HCT116 (cell line): ENCODE data around the gene BLOC1S2.

ENCODE experiments used
- EGR1 ChIP-seq: IDR thresholded peaks from 2 replicates; pipeline ENCODE4 v1.6.1; 2012; ENCODE audit warnings: low read depth
- POLR2A ChIP-seq: IDR thresholded peaks from 2 replicates; pipeline ENCODE4 v1.7.0; 2011; ENCODE audit warnings: borderline replicate concordance; ENCODE audit not compliant: insufficient read depth, insufficient read length; ENCODE audit errors: extremely low read depth

DNA sequence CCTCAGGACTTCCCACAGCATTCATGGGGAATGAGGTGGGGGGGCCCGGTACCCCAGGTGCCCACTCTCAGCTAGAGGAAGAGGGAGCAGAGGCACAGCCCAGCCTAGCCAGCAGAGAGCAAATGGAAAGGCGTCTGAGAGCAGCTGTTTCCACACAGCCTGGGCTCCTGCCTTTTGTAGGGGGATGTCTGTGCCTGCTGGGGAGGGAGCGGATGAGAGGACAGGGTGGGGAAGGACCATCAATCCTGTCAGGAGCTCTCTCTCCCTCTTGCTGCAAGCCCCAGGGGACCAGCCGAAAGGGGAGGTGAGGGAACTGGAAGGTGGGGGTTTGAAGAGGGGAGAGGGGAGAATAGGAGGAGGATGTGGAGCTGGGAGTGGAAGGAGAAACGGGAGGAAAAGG lies 43.6 kb upstream of the BLOC1S2 start, which contains the start of gene PKD2L1:
- no peak for TF ChIP-seq POLR2A
- no peak for TF ChIP-seq EGR1
